Astrocyte of the cerebellum (primary cell): Measurements from ENCODE around the gene DEPDC5.

ENCODE experiments used
- DNase-seq: peaks from one replicate; pipeline ENCODE4 v3.0.0-alpha.2; 2011; ENCODE audit warnings: low read depth
- H3K4me3 ChIP-seq: 2 replicates; pipeline ENCODE4 v1.5.1; 2011; ENCODE audit warnings: mild to moderate bottlenecking, low read depth, low read length, moderate library complexity
- CTCF ChIP-seq: IDR thresholded peaks from 2 replicates; pipeline ENCODE4 v1.5.1; 2012; ENCODE audit warnings: low read length, low read depth, moderate library complexity, mild to moderate bottlenecking; ENCODE audit errors: missing control alignments
- in situ Hi-C: cut with HindIII; loops from 2 replicates; pipeline ENCODE4 v1.10.0; 2017; ENCODE audit warnings: low sequenced_read_pairs

DEPDC5 gene

DNA sequence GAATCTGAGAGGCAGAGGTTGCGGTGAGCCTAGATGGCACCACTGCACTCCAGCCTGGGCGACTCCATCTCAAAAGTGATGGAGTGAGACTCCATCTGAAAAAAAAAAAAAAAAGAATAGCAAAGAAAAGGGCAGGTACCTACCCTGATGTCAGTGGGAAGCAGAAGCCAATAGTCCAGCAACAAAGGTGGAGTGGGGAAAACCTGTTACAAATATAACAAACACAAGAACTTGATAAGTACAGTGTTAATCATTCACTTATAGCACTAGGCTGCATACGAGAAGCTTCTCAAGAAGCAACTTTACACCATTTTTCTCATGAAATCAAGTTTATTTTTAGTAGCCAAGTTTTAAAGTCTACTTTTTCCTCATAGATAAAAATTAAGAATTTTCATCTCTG lies 128.0 kb downstream of the DEPDC5 start:
- in situ Hi-C loops, result no loop called here
- H3K4me3 ChIP-seq, result no peak overlapping the region
- no peak for DNase-seq

DNA sequence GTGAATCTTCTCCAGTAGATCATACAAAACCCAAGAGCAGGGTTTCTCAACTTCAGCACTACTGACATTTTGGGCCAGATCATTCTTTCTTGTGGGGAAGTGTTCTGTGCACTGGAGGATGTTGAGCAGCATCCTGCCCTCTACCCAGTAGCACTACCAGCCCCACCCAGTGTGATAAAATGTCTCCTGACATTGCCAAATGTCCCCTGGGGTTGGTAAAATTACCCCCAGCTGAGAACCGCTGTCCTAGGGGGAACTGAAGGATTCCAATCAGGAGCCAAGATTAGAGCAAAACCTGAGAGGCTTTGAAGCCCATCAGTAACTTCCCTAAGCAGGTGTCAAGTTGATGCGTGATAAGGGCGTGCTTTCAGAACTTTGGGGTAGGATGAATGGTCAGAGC lies 129.2 kb downstream of the DEPDC5 start:
- DNase-seq, result no peak
- no peak for TF ChIP-seq CTCF
- in situ Hi-C loops, result no loop called here

More for the DNA sequence above, 128.0 kb downstream of the DEPDC5 start:
- no peak for TF ChIP-seq CTCF

GRCh38 chr22:31883989-31884388 lies 130.2 kb downstream of the DEPDC5 start:
- in situ Hi-C loops, result no loop called here
- no peak for DNase-seq
- H3K4me3 ChIP-seq, result no peak overlapping the region
- no peak for TF ChIP-seq CTCF

More for the DNA sequence above, 129.2 kb downstream of the DEPDC5 start:
- H3K4me3 ChIP-seq, result no peak overlapping the region

- peak; percentile 16 for DNase-seq
- TF ChIP-seq CTCF, result no peak
- in situ Hi-C loops, result no loop called here
Measured at GRCh38 chr22:31891366-31892079, 137.7 kb downstream of the DEPDC5 start.

DNA sequence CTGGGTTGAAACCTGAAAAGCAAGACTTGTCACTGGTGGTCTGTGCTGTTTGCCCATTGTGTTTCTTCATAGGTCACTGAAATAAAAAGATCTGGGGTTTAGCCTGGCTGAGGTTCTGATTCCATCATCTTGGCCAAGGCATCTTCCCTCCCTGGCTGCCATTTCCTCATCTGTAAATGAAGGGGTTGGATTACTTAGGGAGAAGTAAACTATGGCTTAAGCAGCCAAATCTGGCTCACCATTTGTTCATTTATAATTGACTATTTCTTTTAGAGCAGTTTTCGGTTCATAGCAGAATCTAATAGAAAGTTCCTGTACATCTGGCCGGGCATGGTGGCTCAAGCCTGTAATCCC lies 138.2 kb downstream of the DEPDC5 start:
- TF ChIP-seq CTCF, result no peak
- no peak for DNase-seq
- H3K4me3 ChIP-seq, result no peak overlapping the region
- in situ Hi-C loops, result no loop called here

More at GRCh38 chr22:31891366-31892079, 137.7 kb downstream of the DEPDC5 start:
- no peak overlapping the region for H3K4me3 ChIP-seq

- TF ChIP-seq CTCF, result no peak
- in situ Hi-C loops, result no loop called here
- DNase-seq, result no peak
- no peak overlapping the region for H3K4me3 ChIP-seq
Measured at GRCh38 chr22:31893460-31893859, 139.6 kb downstream of the DEPDC5 start.
